ENCODE data around the gene MAP3K5.
"Not testable (repeated sequence)": the region's sequence is repeated elsewhere in the genome, so short reads cannot be mapped to it uniquely, and the experiment has no call there.

MAP3K5 gene

GRCh38 chr6:136791296-136792094 lies 782 bp downstream of the MAP3K5 start:
- peak; percentile 28 for DNase-seq (ENCODE audit: low read depth)

GRCh38 chr6:136790411-136791295 lies 1.6 kb downstream of the MAP3K5 start:
- no peak for DNase-seq (ENCODE audit: low read depth)

GRCh38 chr6:136789440-136789839 lies 2.8 kb downstream of the MAP3K5 start:
- not testable (repeated sequence) for DNase-seq (ENCODE audit: low read depth)

- DNase-seq (ENCODE audit: low read depth), result peak; percentile 40
Measured at GRCh38 chr6:136788069-136788902, 4.0 kb downstream of the MAP3K5 start.

- DNase-seq (ENCODE audit: low read depth), result no peak
Measured at GRCh38 chr6:136787726-136788068, 4.6 kb downstream of the MAP3K5 start.

GRCh38 chr6:136786658-136787057 lies 5.6 kb downstream of the MAP3K5 start:
- no peak for DNase-seq (ENCODE audit: low read depth)

- no peak for DNase-seq (ENCODE audit: low read depth)
Measured at GRCh38 chr6:136784910-136785746, 7.1 kb downstream of the MAP3K5 start.

- no peak for DNase-seq (ENCODE audit: low read depth)
Measured at GRCh38 chr6:136784271-136784664, 8.0 kb downstream of the MAP3K5 start.

GRCh38 chr6:136783495-136784270 lies 8.6 kb downstream of the MAP3K5 start:
- DNase-seq (ENCODE audit: low read depth), result no peak

- no peak for DNase-seq (ENCODE audit: low read depth)
Measured at GRCh38 chr6:136783021-136783420, 9.3 kb downstream of the MAP3K5 start.

GRCh38 chr6:136782021-136782770 lies 10.1 kb downstream of the MAP3K5 start:
- no peak for DNase-seq (ENCODE audit: low read depth)

- DNase-seq (ENCODE audit: low read depth), result no peak
Measured at GRCh38 chr6:136780972-136781371, 11.3 kb downstream of the MAP3K5 start.

GRCh38 chr6:136779682-136780081 lies 12.6 kb downstream of the MAP3K5 start:
- DNase-seq (ENCODE audit: low read depth), result no peak

GRCh38 chr6:136777651-136778050 lies 14.6 kb downstream of the MAP3K5 start:
- no peak for DNase-seq (ENCODE audit: low read depth)

GRCh38 chr6:136775548-136775947 lies 16.7 kb downstream of the MAP3K5 start:
- DNase-seq (ENCODE audit: low read depth), result no peak

- DNase-seq (ENCODE audit: low read depth), result no peak
Measured at GRCh38 chr6:136775081-136775480, 17.2 kb downstream of the MAP3K5 start.

GRCh38 chr6:136774228-136775041 lies 17.8 kb downstream of the MAP3K5 start:
- DNase-seq (ENCODE audit: low read depth), result peak; percentile 59

GRCh38 chr6:136773473-136773796 lies 18.8 kb downstream of the MAP3K5 start:
- no peak for DNase-seq (ENCODE audit: low read depth)

All from stromal cell of bone marrow (primary cell).